ENCODE data around the gene PLEKHB2.

Gene PLEKHB2

GRCh38 chr2:131105156-131105949, at the start of gene PLEKHB2:
PLEKHB2 (plus strand) TSS chr2:131105336; CDS start chr2:131120942, 15,606 bp downstream.
- peaks cover 5% of the 10 kb centered on the region for H3K36me3 ChIP-seq
- peak within 1 kb of the TSS; percentile 84 for H3K27ac ChIP-seq
- DNase-seq: peak; percentile 91
- peak within 1 kb of the TSS; percentile 68 for H3K4me3 ChIP-seq (ENCODE audit: low read depth, low read length)
- TF ChIP-seq, protein P1, sequence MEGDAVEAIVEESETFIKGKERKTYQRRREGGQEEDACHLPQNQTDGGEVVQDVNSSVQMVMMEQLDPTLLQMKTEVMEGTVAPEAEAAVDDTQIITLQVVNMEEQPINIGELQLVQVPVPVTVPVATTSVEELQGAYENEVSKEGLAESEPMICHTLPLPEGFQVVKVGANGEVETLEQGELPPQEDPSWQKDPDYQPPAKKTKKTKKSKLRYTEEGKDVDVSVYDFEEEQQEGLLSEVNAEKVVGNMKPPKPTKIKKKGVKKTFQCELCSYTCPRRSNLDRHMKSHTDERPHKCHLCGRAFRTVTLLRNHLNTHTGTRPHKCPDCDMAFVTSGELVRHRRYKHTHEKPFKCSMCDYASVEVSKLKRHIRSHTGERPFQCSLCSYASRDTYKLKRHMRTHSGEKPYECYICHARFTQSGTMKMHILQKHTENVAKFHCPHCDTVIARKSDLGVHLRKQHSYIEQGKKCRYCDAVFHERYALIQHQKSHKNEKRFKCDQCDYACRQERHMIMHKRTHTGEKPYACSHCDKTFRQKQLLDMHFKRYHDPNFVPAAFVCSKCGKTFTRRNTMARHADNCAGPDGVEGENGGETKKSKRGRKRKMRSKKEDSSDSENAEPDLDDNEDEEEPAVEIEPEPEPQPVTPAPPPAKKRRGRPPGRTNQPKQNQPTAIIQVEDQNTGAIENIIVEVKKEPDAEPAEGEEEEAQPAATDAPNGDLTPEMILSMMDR (IDR thresholded peaks at IDR 0.05; ENCODE audit: low read depth, low read length): peak; percentile 18; the same call in 1 of the 2 replicates
- no peaks in the 10 kb centered on the region for H3K27me3 ChIP-seq (ENCODE audit: insufficient read depth, low read depth, severe bottlenecking)
- H3K9me3 ChIP-seq (ENCODE audit: severe bottlenecking): no peaks in the 10 kb centered on the region

DNA sequence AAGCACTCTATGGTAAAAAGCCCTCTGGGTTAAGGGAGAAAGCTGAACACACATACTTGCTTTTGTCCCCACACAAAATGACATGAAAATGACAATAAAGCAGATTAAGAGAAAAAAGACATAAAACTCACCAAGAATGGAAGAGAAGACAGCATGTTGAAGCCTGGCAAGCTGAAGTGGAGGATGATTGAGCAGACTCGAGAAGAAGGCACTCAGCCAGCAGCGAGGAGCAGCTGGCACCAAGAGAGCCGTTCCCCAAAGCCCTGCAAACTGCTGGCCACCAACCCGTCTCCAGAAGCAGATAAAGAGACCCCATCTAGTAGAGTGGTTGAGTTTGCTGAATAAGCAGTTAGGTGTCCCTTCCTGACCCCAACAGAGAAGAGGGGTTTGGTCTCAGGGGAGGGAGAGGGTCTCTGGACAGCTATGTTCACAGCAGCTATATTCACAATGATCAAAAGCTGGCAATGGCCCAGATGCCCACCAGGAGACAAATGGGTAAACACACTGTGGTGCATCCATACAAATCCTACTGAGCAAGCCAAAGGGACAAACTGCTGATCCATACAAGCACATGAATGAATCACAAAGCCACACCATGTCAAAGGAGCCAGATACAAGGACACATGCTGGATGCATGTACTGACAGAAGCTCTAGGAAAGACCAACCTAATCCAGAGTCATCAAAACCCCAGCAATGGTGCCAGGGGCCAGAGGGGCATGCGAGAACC, 48.8 kb upstream of the PLEKHB2 start:
- peaks cover 81% of the 10 kb centered on the region for H3K36me3 ChIP-seq

DNA sequence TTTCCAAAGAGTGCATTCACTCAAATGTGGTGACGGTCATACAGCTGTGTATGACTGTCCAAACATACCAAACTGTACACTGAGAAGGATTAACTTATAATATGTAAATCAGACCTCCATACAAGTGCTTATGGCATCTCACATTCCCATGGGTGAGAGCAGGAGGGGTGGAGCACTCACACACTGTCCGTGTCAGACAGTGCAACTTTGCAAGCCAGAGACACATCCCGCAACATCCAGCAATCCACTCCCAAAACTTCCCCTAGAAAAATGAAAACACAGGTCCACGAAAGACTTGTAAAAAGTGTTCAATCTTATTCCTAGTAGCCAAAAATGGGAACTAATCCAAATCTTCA, 48.2 kb upstream of the PLEKHB2 start:
- Histone ChIP-seq H3K27ac (no peak overlapping the region), H3K36me3 (peaks cover 76% of the 10 kb centered on the region), H3K9me3 (ENCODE audit: severe bottlenecking) (no peaks in the 10 kb centered on the region), H3K4me3 (ENCODE audit: low read depth, low read length) (no peak overlapping the region), H3K27me3 (ENCODE audit: insufficient read depth, low read depth, severe bottlenecking) (no peaks in the 10 kb centered on the region)
- TF ChIP-seq, protein P1 (IDR thresholded peaks at IDR 0.05; ENCODE audit: low read depth, low read length): no peak
- no peak for DNase-seq

More for the DNA sequence above, 48.8 kb upstream of the PLEKHB2 start:
- no peak overlapping the region for H3K4me3 ChIP-seq (ENCODE audit: low read depth, low read length)
- DNase-seq: no peak
- H3K27me3 ChIP-seq (ENCODE audit: insufficient read depth, low read depth, severe bottlenecking): no peaks in the 10 kb centered on the region
- no peaks in the 10 kb centered on the region for H3K9me3 ChIP-seq (ENCODE audit: severe bottlenecking)
- no peak overlapping the region for H3K27ac ChIP-seq
- TF ChIP-seq, protein P1 (IDR thresholded peaks at IDR 0.05; ENCODE audit: low read depth, low read length): no peak

DNA sequence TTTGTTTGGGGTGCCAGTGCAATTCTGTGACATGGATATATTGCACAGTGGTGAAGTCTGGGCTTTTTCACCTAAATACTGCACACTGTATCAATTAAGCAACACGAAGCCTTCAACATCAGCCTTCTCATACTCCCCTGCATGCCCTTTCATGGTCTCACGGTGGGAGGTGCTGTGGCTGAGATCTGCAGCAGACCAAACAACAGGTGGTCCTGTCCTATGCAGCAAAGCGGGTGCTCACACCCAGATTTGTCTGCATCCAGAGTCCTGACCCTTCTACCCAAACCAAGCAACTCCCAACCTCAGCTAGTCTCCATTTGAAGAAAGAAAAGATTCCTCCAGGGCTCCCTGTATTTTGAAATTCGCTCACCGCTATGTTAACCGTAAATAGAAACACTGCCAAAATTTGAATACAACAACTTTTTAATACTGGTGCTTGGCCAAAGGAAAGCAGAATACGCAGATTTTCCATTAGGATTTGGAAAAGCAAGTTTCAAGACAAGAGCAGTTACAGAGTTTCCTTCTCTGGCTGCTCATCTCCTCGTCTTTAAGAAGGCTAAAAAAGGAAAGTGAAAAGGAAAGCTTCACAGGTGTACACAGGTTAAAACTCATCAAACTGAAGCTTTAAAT, 46.8 kb upstream of the PLEKHB2 start:
- H3K36me3 ChIP-seq: peaks cover 71% of the 10 kb centered on the region
- H3K27me3 ChIP-seq (ENCODE audit: insufficient read depth, low read depth, severe bottlenecking): no peaks in the 10 kb centered on the region
- H3K27ac ChIP-seq: no peak overlapping the region
- no peak overlapping the region for H3K4me3 ChIP-seq (ENCODE audit: low read depth, low read length)
- TF ChIP-seq, protein P1 (IDR thresholded peaks at IDR 0.05; ENCODE audit: low read depth, low read length): no peak
- no peaks in the 10 kb centered on the region for H3K9me3 ChIP-seq (ENCODE audit: severe bottlenecking)
- DNase-seq: no peak

- DNase-seq: no peak
- H3K27me3 ChIP-seq (ENCODE audit: insufficient read depth, low read depth, severe bottlenecking): no peaks in the 10 kb centered on the region
- H3K27ac ChIP-seq: no peak overlapping the region
- TF ChIP-seq, protein P1 (IDR thresholded peaks at IDR 0.05; ENCODE audit: low read depth, low read length): no peak
- H3K36me3 ChIP-seq: peaks cover 71% of the 10 kb centered on the region
- no peaks in the 10 kb centered on the region for H3K9me3 ChIP-seq (ENCODE audit: severe bottlenecking)
- no peak overlapping the region for H3K4me3 ChIP-seq (ENCODE audit: low read depth, low read length)
Measured at GRCh38 chr2:131058920-131059319, 46.2 kb upstream of the PLEKHB2 start.

Measured in WERI-Rb-1 (cell line).